Stimulated activated CD4-positive, alpha-beta T cell treated with anti-CD3 and anti-CD28 coated beads, Interleukin-2, amount 100 ng/mL, for 4 hours (primary cell): ENCODE measurements around the gene LMNTD2.
"Not testable (repeated sequence)": the region's sequence is repeated elsewhere in the genome, so short reads cannot be mapped to it uniquely, and the experiment has no call there.

Experiments
- DNase-seq: peaks from one replicate; pipeline ENCODE4 v3.0.0-alpha.2; 2020; ENCODE audit warnings: low read depth

LMNTD2 gene

GRCh38 chr11:587546-587945 is 27.0 kb upstream of the LMNTD2 start:
- no peak for DNase-seq

- DNase-seq = no peak
These were observed 26.1 kb upstream of the LMNTD2 start for GRCh38 chr11:586376-587316.

GRCh38 chr11:584287-584686 is 23.7 kb upstream of the LMNTD2 start:
- DNase-seq = no peak

GRCh38 chr11:581752-582151 is 21.2 kb upstream of the LMNTD2 start:
- no peak for DNase-seq

- DNase-seq = no peak
These were observed 20.8 kb upstream of the LMNTD2 start for GRCh38 chr11:581342-581741.

- no peak for DNase-seq
These were observed 19.5 kb upstream of the LMNTD2 start for GRCh38 chr11:579830-580601.

GRCh38 chr11:578276-579035 is 17.9 kb upstream of the LMNTD2 start:
- no peak for DNase-seq

- DNase-seq = no peak
These were observed 17.0 kb upstream of the LMNTD2 start for GRCh38 chr11:577611-577894.

GRCh38 chr11:576811-577610 is 16.5 kb upstream of the LMNTD2 start:
- DNase-seq = no peak

GRCh38 chr11:575996-576768 is 15.6 kb upstream of the LMNTD2 start, which contains the start of gene PHRF1:
Gene PHRF1, plus strand, starts transcription at chr11:576470. Its CDS starts 5,043 bp downstream, at chr11:581513.
- peak; percentile 96 for DNase-seq

GRCh38 chr11:575313-575995 is 14.9 kb upstream of the LMNTD2 start:
- DNase-seq = no peak

- DNase-seq = no peak
These were observed 14.2 kb upstream of the LMNTD2 start for GRCh38 chr11:574632-575312.

- not testable (repeated sequence) for DNase-seq
These were observed 13.6 kb upstream of the LMNTD2 start for GRCh38 chr11:574031-574570.

- DNase-seq = no peak
These were observed 12.7 kb upstream of the LMNTD2 start for GRCh38 chr11:573146-573759.

GRCh38 chr11:571802-572185 is 11.3 kb upstream of the LMNTD2 start:
- no peak for DNase-seq

- no peak for DNase-seq
These were observed 8.8 kb upstream of the LMNTD2 start for GRCh38 chr11:569158-569885.

GRCh38 chr11:568306-569157 is 8.0 kb upstream of the LMNTD2 start:
- DNase-seq = peak; percentile 83
